ENCODE results near the gene MYO3B. TPM values are rescaled to one million over a fixed set of nuclear protein-coding genes. Genes with fewer than 3 reads are reported as not detected.

MYO3B gene, protein sequence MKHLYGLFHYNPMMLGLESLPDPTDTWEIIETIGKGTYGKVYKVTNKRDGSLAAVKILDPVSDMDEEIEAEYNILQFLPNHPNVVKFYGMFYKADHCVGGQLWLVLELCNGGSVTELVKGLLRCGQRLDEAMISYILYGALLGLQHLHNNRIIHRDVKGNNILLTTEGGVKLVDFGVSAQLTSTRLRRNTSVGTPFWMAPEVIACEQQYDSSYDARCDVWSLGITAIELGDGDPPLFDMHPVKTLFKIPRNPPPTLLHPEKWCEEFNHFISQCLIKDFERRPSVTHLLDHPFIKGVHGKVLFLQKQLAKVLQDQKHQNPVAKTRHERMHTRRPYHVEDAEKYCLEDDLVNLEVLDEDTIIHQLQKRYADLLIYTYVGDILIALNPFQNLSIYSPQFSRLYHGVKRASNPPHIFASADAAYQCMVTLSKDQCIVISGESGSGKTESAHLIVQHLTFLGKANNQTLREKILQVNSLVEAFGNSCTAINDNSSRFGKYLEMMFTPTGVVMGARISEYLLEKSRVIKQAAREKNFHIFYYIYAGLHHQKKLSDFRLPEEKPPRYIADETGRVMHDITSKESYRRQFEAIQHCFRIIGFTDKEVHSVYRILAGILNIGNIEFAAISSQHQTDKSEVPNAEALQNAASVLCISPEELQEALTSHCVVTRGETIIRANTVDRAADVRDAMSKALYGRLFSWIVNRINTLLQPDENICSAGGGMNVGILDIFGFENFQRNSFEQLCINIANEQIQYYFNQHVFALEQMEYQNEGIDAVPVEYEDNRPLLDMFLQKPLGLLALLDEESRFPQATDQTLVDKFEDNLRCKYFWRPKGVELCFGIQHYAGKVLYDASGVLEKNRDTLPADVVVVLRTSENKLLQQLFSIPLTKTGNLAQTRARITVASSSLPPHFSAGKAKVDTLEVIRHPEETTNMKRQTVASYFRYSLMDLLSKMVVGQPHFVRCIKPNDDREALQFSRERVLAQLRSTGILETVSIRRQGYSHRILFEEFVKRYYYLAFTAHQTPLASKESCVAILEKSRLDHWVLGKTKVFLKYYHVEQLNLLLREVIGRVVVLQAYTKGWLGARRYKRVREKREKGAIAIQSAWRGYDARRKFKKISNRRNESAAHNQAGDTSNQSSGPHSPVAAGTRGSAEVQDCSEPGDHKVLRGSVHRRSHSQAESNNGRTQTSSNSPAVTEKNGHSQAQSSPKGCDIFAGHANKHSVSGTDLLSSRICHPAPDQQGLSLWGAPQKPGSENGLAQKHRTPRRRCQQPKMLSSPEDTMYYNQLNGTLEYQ (N-terminal part only)
- under 1 TPM in 1 of 2 donors, not detected in 1; 0.16 TPM for total RNA-seq
- 0 to 0.12 reads per million in 2 donors for total RNA-seq

- H3K27ac Mint-ChIP-seq, result no peak within 1 kb of the TSS
- no peaks in the 10 kb centered on the region for H3K36me3 Mint-ChIP-seq (ENCODE audit: low read depth)
- no peak for ATAC-seq
Measured at GRCh38 chr2:170177950-170178781, at the start of gene MYO3B. TSS of gene MYO3B (plus strand) at chr2:170178147. CDS start at chr2:170178288, 141 bp downstream.

DNA sequence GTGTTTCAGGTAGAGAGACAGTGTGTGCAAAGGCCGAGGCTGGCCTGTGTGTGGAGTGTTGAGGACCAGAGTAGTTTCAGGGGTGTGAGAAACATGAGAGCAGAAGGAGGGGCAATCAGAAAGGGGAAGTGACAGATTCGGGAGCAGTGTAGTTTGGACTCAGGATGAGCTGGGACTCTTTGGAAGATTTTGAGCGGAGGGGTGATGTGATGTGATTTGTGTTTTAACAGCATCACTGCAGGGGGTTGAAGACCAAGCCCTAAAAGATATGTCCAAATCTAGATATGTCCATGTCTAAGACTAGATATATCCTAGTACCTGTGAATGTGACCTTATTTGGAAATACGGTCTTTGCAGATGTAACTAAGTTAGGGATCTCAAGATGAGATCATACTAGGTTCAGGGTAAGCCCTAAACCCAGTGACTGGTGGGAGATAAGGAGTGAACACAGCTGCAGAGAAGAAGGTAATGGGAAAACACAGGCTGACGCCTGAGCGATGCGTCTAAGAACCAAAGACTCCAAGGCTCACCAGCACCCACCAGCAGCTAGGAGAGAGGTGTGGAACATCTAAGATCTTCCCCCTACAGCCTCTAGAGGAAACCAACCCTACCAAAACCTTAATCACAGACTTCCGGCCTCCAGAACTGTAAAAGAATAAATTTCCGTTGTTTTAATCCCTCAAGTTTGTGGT is 38.5 kb upstream of the MYO3B start:
- no peak for DNase-seq
- peak overlapping the region; percentile 37 for H3K27ac Mint-ChIP-seq
- peaks cover 6% of the 10 kb centered on the region for H3K27me3 Mint-ChIP-seq
- H3K4me3 Mint-ChIP-seq, result no peak overlapping the region
- H3K4me1 Mint-ChIP-seq, result no peaks in the 10 kb centered on the region
- H3K9me3 ChIP-seq (ENCODE audit: control insufficient read depth, low read length, poor library complexity, severe bottlenecking), result no peaks in the 10 kb centered on the region
- H3K36me3 Mint-ChIP-seq (ENCODE audit: low read depth), result no peaks in the 10 kb centered on the region
- no peak for ATAC-seq

More at GRCh38 chr2:170177950-170178781, at the start of gene MYO3B:
- no peaks in the 10 kb centered on the region for H3K4me1 Mint-ChIP-seq
- DNase-seq, result no peak
- H3K4me3 Mint-ChIP-seq, result no peak within 1 kb of the TSS
- no peaks in the 10 kb centered on the region for H3K9me3 ChIP-seq (ENCODE audit: control insufficient read depth, low read length, poor library complexity, severe bottlenecking)
- H3K27me3 Mint-ChIP-seq, result peaks cover 11% of the 10 kb centered on the region

GRCh38 chr2:170140561-170140960 is 37.4 kb upstream of the MYO3B start:
- ATAC-seq (no peak), DNase-seq (no peak)
- Mint-ChIP-seq H3K27me3 (peaks cover 6% of the 10 kb centered on the region), H3K27ac (peak overlapping the region; percentile 37), H3K4me3 (no peak overlapping the region), H3K36me3 (ENCODE audit: low read depth) (no peaks in the 10 kb centered on the region), H3K4me1 (no peaks in the 10 kb centered on the region)
- no peaks in the 10 kb centered on the region for H3K9me3 ChIP-seq (ENCODE audit: control insufficient read depth, low read length, poor library complexity, severe bottlenecking)

GRCh38 chr2:170141865-170142264 is 36.1 kb upstream of the MYO3B start:
- Mint-ChIP-seq H3K27ac (no peak overlapping the region), H3K36me3 (ENCODE audit: low read depth) (no peaks in the 10 kb centered on the region), H3K4me1 (no peaks in the 10 kb centered on the region), H3K27me3 (peaks cover 6% of the 10 kb centered on the region), H3K4me3 (no peak overlapping the region)
- ATAC-seq (no peak), DNase-seq (no peak)
- H3K9me3 ChIP-seq (ENCODE audit: control insufficient read depth, low read length, poor library complexity, severe bottlenecking), result no peaks in the 10 kb centered on the region

DNA sequence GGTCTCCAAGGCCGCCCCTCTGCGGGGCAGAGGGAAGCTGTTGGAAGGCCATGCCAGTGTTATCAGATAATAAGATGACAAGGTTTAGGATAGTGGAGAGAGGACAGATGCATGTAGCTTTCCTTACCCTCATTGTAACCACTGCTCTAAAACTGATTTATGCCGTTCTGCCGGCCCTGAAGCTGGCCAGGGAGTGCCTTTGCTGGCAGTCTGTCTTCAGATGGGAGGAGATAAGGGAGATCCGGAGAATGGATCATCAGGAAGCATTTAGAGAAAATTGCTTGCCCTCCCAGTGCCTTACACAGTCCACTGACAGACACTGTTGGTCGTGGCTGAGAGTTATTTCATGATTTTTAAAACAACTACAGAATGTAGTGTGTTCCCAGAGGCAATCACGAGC is 35.4 kb upstream of the MYO3B start:
- no peak overlapping the region for H3K27ac Mint-ChIP-seq
- no peak for DNase-seq
- peaks cover 6% of the 10 kb centered on the region for H3K27me3 Mint-ChIP-seq
- H3K4me3 Mint-ChIP-seq, result no peak overlapping the region
- H3K4me1 Mint-ChIP-seq, result no peaks in the 10 kb centered on the region
- H3K9me3 ChIP-seq (ENCODE audit: control insufficient read depth, low read length, poor library complexity, severe bottlenecking), result no peaks in the 10 kb centered on the region
- no peak for ATAC-seq
- H3K36me3 Mint-ChIP-seq (ENCODE audit: low read depth), result no peaks in the 10 kb centered on the region

DNA sequence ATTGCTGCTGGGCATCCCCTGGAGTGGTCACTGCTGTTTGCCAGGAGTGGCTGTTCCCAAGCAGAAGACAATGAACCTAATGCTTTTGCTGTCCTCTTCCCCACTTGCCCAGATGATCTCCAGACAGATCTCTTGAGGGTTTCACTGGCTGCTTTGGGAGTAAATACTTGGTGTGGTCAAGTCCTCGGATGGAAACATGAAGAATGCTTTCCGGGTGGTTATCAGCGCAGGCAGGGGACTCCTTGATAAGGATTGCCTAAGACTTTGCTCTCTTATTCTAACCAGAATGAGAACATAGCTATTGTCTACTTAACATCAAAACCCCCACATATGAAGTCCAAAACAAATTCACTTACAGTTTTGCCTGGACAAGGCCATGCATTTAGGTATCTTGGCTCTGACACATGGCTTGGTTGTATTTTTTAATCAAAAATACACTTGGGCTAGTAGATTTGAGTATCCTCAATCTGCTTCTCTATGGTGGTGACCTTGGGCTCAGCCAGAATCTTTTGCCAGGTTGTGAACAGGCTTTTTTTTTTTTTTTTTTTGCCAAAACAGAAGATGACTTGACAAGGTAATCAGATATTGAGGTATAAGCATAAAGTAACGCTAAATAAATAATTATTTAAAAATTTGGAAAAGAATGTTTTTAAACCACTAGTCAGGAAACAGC is 34.8 kb upstream of the MYO3B start:
- H3K9me3 ChIP-seq (ENCODE audit: control insufficient read depth, low read length, poor library complexity, severe bottlenecking), result no peaks in the 10 kb centered on the region
- ATAC-seq (no peak), DNase-seq (no peak)
- no peaks in the 10 kb centered on the region for H3K36me3 Mint-ChIP-seq (ENCODE audit: low read depth)
- H3K4me1 Mint-ChIP-seq, result no peaks in the 10 kb centered on the region
- H3K27me3 Mint-ChIP-seq, result peaks cover 6% of the 10 kb centered on the region
- H3K4me3 Mint-ChIP-seq, result no peak overlapping the region
- H3K27ac Mint-ChIP-seq, result no peak overlapping the region

- no peak overlapping the region for H3K27ac Mint-ChIP-seq
- no peak overlapping the region for H3K4me3 Mint-ChIP-seq
- H3K9me3 ChIP-seq (ENCODE audit: control insufficient read depth, low read length, poor library complexity, severe bottlenecking), result no peaks in the 10 kb centered on the region
- H3K4me1 Mint-ChIP-seq, result no peaks in the 10 kb centered on the region
- H3K36me3 Mint-ChIP-seq (ENCODE audit: low read depth), result no peaks in the 10 kb centered on the region
- ATAC-seq (no peak), DNase-seq (no peak)
- peaks cover 6% of the 10 kb centered on the region for H3K27me3 Mint-ChIP-seq
Measured at GRCh38 chr2:170144761-170145160, 33.2 kb upstream of the MYO3B start.

- Mint-ChIP-seq H3K27me3 (peaks cover 6% of the 10 kb centered on the region), H3K4me1 (no peaks in the 10 kb centered on the region), H3K4me3 (no peak overlapping the region), H3K36me3 (ENCODE audit: low read depth) (no peaks in the 10 kb centered on the region), H3K27ac (no peak overlapping the region)
- H3K9me3 ChIP-seq (ENCODE audit: control insufficient read depth, low read length, poor library complexity, severe bottlenecking), result no peaks in the 10 kb centered on the region
- DNase-seq (no peak), ATAC-seq (no peak)
Measured at GRCh38 chr2:170145191-170145590, 32.8 kb upstream of the MYO3B start.

DNA sequence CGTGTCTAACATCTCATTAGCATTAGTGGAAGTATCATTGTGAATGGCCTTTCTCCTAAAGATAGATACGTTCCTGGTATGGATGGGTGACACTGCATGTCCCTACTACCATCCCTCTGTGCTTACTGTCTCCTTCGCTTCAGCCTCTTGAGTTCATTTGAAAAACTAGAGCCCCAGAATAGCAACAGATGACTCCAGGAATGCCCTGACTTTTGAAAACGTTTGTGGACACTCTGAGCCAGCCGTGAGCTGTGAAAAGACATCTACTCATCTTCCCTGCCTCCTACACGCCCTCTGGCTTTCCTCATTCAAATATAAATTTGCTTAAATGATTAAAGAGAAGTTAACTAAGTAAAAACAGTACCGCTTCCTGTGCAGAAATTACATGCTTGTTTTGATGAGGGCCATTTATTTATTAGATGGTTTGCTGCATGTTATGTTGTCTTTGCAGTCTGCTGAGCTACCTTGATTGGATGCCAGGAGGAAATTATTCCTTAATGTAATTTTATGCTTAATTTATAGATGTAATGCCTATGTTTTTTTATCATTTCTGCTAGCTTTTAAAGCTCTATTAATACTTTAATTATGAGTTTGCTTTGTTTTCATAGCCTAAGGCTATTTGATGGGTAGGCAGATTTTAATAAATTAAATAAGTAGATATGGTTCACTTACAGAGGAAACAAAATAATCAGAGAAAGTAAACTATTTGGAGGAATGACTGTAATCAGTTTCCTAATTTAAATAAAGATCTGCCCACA is 32.1 kb upstream of the MYO3B start:
- DNase-seq (no peak), ATAC-seq (no peak)
- no peaks in the 10 kb centered on the region for H3K36me3 Mint-ChIP-seq (ENCODE audit: low read depth)
- peaks cover 6% of the 10 kb centered on the region for H3K27me3 Mint-ChIP-seq
- no peak overlapping the region for H3K4me3 Mint-ChIP-seq
- H3K9me3 ChIP-seq (ENCODE audit: control insufficient read depth, low read length, poor library complexity, severe bottlenecking), result no peaks in the 10 kb centered on the region
- no peak overlapping the region for H3K27ac Mint-ChIP-seq
- H3K4me1 Mint-ChIP-seq, result no peaks in the 10 kb centered on the region

- Mint-ChIP-seq H3K4me3 (no peak overlapping the region), H3K36me3 (ENCODE audit: low read depth) (no peaks in the 10 kb centered on the region), H3K4me1 (no peaks in the 10 kb centered on the region), H3K27ac (no peak overlapping the region), H3K27me3 (peaks cover 6% of the 10 kb centered on the region)
- DNase-seq (no peak), ATAC-seq (no peak)
- H3K9me3 ChIP-seq (ENCODE audit: control insufficient read depth, low read length, poor library complexity, severe bottlenecking), result no peaks in the 10 kb centered on the region
Measured at GRCh38 chr2:170146784-170147183, 31.2 kb upstream of the MYO3B start.

GRCh38 chr2:170147576-170147975 is 30.4 kb upstream of the MYO3B start:
- DNase-seq (no peak), ATAC-seq (no peak)
- H3K36me3 Mint-ChIP-seq (ENCODE audit: low read depth), result no peaks in the 10 kb centered on the region

More at GRCh38 chr2:170147576-170147975, 30.4 kb upstream of the MYO3B start:
- Mint-ChIP-seq H3K4me3 (no peak overlapping the region), H3K4me1 (no peaks in the 10 kb centered on the region), H3K27me3 (peaks cover 6% of the 10 kb centered on the region), H3K27ac (no peak overlapping the region)
- no peaks in the 10 kb centered on the region for H3K9me3 ChIP-seq (ENCODE audit: control insufficient read depth, low read length, poor library complexity, severe bottlenecking)

All from T-helper 17 cell (primary cell).